ENCODE measurements around the gene PANK4.

PANK4 gene

GRCh38 chr1:2520806-2521205 lies 5.6 kb downstream of the PANK4 start:
- H3K4me3 ChIP-seq (ENCODE audit: control insufficient read depth, low read depth, low read length): no peak overlapping the region
- DNase-seq (ENCODE audit: low read depth): no peak
- TF ChIP-seq, protein P1, sequence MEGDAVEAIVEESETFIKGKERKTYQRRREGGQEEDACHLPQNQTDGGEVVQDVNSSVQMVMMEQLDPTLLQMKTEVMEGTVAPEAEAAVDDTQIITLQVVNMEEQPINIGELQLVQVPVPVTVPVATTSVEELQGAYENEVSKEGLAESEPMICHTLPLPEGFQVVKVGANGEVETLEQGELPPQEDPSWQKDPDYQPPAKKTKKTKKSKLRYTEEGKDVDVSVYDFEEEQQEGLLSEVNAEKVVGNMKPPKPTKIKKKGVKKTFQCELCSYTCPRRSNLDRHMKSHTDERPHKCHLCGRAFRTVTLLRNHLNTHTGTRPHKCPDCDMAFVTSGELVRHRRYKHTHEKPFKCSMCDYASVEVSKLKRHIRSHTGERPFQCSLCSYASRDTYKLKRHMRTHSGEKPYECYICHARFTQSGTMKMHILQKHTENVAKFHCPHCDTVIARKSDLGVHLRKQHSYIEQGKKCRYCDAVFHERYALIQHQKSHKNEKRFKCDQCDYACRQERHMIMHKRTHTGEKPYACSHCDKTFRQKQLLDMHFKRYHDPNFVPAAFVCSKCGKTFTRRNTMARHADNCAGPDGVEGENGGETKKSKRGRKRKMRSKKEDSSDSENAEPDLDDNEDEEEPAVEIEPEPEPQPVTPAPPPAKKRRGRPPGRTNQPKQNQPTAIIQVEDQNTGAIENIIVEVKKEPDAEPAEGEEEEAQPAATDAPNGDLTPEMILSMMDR (conservative IDR thresholded peaks at IDR 0.05; ENCODE audit: control insufficient read depth, insufficient read depth, low read depth, low read length): no peak

DNA sequence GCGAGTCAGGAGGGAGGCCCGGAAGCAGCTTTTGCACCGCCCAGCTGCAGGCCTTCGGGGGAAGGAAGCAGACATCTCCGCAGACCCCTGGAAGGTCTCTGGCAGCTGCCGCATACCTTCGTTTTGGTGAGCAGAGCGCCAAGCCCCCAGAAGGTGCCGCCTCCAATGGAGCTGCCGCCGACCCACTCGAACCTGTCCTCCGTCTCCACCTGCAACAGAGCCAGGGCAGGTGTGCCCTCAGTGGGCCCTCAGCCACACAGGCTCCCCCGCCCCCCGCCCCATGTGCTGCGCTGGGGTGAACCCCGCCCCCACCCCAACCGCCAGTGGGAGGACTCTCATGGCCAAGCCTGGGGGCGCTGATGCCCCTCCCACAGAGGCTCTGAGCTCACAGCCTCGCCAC lies 6.2 kb downstream of the PANK4 start:
- H3K4me3 ChIP-seq (ENCODE audit: control insufficient read depth, low read depth, low read length): no peak overlapping the region
- TF ChIP-seq, protein P1 (conservative IDR thresholded peaks at IDR 0.05; ENCODE audit: control insufficient read depth, insufficient read depth, low read depth, low read length): no peak
- DNase-seq (ENCODE audit: low read depth): no peak

DNA sequence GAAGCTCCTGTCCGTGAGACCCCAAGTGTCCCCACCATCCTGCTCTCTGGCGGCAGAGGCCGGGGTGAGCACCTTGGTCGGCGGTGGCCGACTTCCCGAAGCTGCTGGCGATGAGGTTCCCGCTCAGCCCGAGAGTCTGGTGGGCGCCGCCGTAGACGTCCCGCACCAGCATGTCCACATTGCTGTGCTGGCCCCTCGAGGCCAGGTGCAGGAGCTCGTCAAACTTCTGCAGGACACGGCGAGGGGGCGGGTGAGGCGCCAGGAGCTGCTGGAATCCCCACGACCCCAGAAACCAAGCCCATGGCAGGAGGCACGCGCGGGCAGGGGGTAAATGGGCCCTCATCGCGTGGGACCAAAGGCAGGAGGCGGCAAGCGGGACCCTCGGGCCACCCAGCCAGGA lies 6.7 kb downstream of the PANK4 start:
- TF ChIP-seq, protein P1 (conservative IDR thresholded peaks at IDR 0.05; ENCODE audit: control insufficient read depth, insufficient read depth, low read depth, low read length): no peak
- H3K4me3 ChIP-seq (ENCODE audit: control insufficient read depth, low read depth, low read length): no peak overlapping the region
- DNase-seq (ENCODE audit: low read depth): no peak

DNA sequence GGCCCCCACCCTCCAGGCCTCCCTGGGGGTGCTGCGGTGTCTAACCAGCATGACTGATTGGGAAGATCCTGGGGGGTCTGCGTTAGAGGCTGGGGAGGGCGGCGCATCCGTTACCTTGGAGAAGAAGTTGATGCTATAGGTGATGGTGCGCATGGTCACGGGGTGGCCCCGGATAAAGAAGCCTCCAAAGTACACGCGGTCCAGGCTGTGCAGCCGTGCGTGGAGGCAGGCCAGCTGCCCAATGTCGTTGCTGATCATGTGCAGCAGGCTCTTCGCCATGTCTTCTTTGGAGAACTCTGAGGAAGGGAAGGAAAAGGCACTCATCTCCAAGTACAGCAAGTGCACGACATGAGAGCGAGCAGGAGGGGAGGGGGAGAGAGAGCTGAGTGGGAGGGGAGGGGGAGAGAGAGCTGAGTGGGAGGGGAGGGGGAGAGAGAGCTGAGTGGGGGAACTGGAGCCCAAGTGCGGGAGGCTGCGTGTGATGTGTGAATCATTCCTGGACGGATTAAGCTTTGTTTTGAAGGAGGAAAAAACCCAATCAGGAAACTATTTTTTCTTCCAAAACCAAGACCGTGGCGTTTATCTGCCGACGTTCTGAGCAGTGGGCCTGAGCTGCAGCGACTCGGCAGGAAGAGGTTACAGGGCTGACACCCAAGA lies 7.2 kb downstream of the PANK4 start:
- DNase-seq (ENCODE audit: low read depth): no peak
- TF ChIP-seq, protein P1 (conservative IDR thresholded peaks at IDR 0.05; ENCODE audit: control insufficient read depth, insufficient read depth, low read depth, low read length): no peak
- H3K4me3 ChIP-seq (ENCODE audit: control insufficient read depth, low read depth, low read length): no peak overlapping the region

- H3K4me3 ChIP-seq (ENCODE audit: control insufficient read depth, low read depth, low read length): no peak overlapping the region
- TF ChIP-seq, protein P1 (conservative IDR thresholded peaks at IDR 0.05; ENCODE audit: control insufficient read depth, insufficient read depth, low read depth, low read length): no peak
- no peak for DNase-seq (ENCODE audit: low read depth)
These were observed 7.9 kb downstream of the PANK4 start for GRCh38 chr1:2518528-2518927.

- no peak for DNase-seq (ENCODE audit: low read depth)
- H3K4me3 ChIP-seq (ENCODE audit: control insufficient read depth, low read depth, low read length): no peak overlapping the region
- TF ChIP-seq, protein P1 (conservative IDR thresholded peaks at IDR 0.05; ENCODE audit: control insufficient read depth, insufficient read depth, low read depth, low read length): no peak
These were observed 8.4 kb downstream of the PANK4 start for GRCh38 chr1:2517966-2518365.

DNA sequence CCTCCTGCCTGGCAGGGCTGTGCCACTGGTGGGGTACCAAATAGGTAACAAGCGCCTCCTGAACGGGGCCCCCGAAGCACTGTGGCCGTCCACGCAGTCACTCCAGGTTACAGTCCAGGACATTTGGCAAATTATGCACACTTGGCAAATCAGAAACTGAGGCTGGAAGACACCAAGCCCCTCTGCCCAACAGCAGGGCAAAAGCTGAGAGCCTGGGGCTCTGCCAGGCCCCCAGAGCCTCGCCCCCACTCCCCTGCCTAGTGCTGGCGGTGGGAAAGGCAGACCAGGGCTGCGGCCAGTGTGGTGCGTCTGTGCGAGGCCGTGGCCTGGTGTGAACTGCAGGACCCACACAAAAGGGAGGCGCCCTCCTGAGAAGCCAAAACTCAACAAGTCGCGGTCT lies 9.4 kb downstream of the PANK4 start:
- DNase-seq (ENCODE audit: low read depth): no peak
- TF ChIP-seq, protein P1 (conservative IDR thresholded peaks at IDR 0.05; ENCODE audit: control insufficient read depth, insufficient read depth, low read depth, low read length): no peak

More for the DNA sequence above, 9.4 kb downstream of the PANK4 start:
- H3K4me3 ChIP-seq (ENCODE audit: control insufficient read depth, low read depth, low read length): no peak overlapping the region
